Measurements from ENCODE around the gene PLXNA2. TPM values are rescaled to one million over a fixed set of nuclear protein-coding genes. Genes with fewer than 3 reads are reported as not detected.

Gene PLXNA2
- total RNA-seq, 1 experiment from 2014 or later = 0.89 TPM

DNA sequence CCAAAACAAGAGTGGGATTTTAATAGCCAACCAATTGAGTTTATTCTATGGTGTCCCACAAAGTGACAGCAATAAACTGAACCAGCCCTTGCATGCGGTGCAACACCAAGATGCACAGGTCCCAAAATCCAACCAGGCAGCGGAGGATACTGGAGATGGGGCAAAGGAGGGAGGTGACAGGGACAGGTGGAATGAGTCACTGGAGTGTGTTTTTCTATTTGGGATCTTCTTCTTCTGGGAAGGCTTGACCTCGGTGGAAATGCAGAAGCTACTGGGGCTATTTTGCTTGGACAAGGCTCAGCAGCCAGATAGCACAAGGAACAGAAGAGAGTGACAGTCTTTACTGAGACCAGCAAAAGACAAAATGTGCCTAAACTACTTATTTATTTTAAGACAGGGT lies 97.5 kb downstream of the PLXNA2 start:
- Histone ChIP-seq H3K27ac (ENCODE audit: low read depth, low read length) (no peak overlapping the region), H4K20me1 (ENCODE audit: insufficient read depth) (no peaks in the 10 kb centered on the region), H3K9me3 (ENCODE audit: control insufficient read depth in 1 of 2, insufficient read depth in 1 of 2, low read depth in 1 of 2, low read length in 2 of 2) (no peaks in the 10 kb centered on the region), H3K4me2 (ENCODE audit: low read length) (no peak overlapping the region), H3K79me2 (ENCODE audit: insufficient read depth, low read length) (no peaks in the 10 kb centered on the region), H3K9ac (ENCODE audit: low read length) (no peak overlapping the region), H3K36me3 (ENCODE audit: control insufficient read depth in 1 of 2, insufficient read depth in 2 of 2, low read length in 2 of 2) (no peaks in the 10 kb centered on the region), H2AFZ (ENCODE audit: low read depth, low read length, poor library complexity, severe bottlenecking) (no peak overlapping the region), H3K4me3 (replicated peaks in 1 of 2; ENCODE audit: low read depth in 1 of 2, low read length in 2 of 2) (no peak overlapping the region), H3K9me2 (ENCODE audit: insufficient read depth) (no peaks in the 10 kb centered on the region), H3K27me3 (ENCODE audit: insufficient read depth, low read length) (no peaks in the 10 kb centered on the region; the same call in 1 of the 2 replicates), H3K4me1 (ENCODE audit: control insufficient read depth in 1 of 2, insufficient read depth in 2 of 2, low read length in 2 of 2) (no peaks in the 10 kb centered on the region)
- RAD21 ChIA-PET (ENCODE audit: low non-redundant PET in 1 of 2, low total read pairs in 2 of 2, uncharacterized antibody in 2 of 2, unreplicated experiment in 2 of 2) = no interaction called here
- TF ChIP-seq CBX3 (IDR thresholded peaks at IDR 0.05; ENCODE audit: low read depth) (no peak), CTCF (IDR thresholded peaks at IDR 0.05 in 2 of 3, conservative IDR thresholded peaks at IDR 0.05 in 1 of 3; ENCODE audit: borderline replicate concordance in 1 of 3, insufficient read depth in 1 of 3, low read depth in 2 of 3, low read length in 2 of 3) (no peak), ZBTB33 (IDR thresholded peaks at IDR 0.05; ENCODE audit: extremely low read depth, insufficient replicate concordance, low read length) (no peak), POLR2AphosphoS5 (IDR thresholded peaks at IDR 0.05; ENCODE audit: low read depth, low read length) (no peak), ZNF274 (IDR thresholded peaks at IDR 0.05; ENCODE audit: low read depth, low read length) (no peak)
- TF ChIP-seq, protein P1, sequence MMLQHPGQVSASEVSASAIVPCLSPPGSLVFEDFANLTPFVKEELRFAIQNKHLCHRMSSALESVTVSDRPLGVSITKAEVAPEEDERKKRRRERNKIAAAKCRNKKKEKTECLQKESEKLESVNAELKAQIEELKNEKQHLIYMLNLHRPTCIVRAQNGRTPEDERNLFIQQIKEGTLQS (IDR thresholded peaks at IDR 0.05) = no peak
- POLR2A ChIA-PET = no interaction called here
- DNase-seq (ENCODE audit: low read depth, low spot score) (no peak), ATAC-seq (no peak)
- no TSS peak for BruUV-seq (replicated peaks)
- CTCF ChIA-PET = interaction anchor here (2.3 kb wide), 1 partner anchor 15 kb away, joined by 12 read pairs; no protein-coding TSS in a partner anchor
- intact Hi-C loops (cut with micrococcal nuclease) = no loop called here

All from HCT116 (cell line).